CD4-positive, alpha-beta T cell (primary cell): ENCODE measurements around the gene CALN1. TPM values are rescaled to one million over a fixed set of nuclear protein-coding genes. Genes with fewer than 3 reads are reported as not detected.

Experiments used
- ATAC-seq: fragments of 200-7000 bp; cut with Tn5 transposase; one replicate; pipeline ENCODE4 v1.10.0; 2022; ENCODE audit warnings: mild to moderate bottlenecking; ENCODE audit not compliant: poor library complexity
- CTCF ChIA-PET: fragments of 350-600 bp; sonication (Branson Sonifier 250); formaldehyde crosslinking; loops from one replicate; lab custom pipeline; 2021; ENCODE audit warnings: antibody characterized with exemption, inconsistent platforms; lab: Charles Lee
- POLR2A ChIA-PET: fragments of 350-600 bp; sonication (Branson Sonifier 250); formaldehyde crosslinking; loops from one replicate; lab custom pipeline; 2021; ENCODE audit warnings: antibody characterized with exemption, inconsistent platforms; lab: Charles Lee
- DNase-seq, 14 experiments: peaks; one replicate each; pipeline ENCODE4 v3.0.0-alpha.2; 2013 to 2020; ENCODE audit warnings: mixed read lengths in 2 of 14
- H3K27ac ChIP-seq, 2 donors: one replicate each; pipeline versions ENCODE4 v1.5.1 to v1.7.0; 2013; ENCODE audit warnings: low read length in 2 of 2, low read depth in 1 of 2, mild to moderate bottlenecking in 1 of 2
- H3K27me3 ChIP-seq, 2 experiments: 1 replicate in 1 of 2; 2 replicates in 1 of 2; pipeline versions ENCODE4 v1.6.1 to v1.7.0; 2013; ENCODE audit warnings: low read length in 2 of 2, control low read depth in 1 of 2, mild to moderate bottlenecking in 1 of 2, moderate library complexity in 1 of 2; ENCODE audit not compliant: insufficient read depth in 2 of 2, control insufficient read depth in 1 of 2
- H3K36me3 ChIP-seq: one replicate; pipeline ENCODE4 v1.6.1; 2013; ENCODE audit warnings: low read length, control low read depth; ENCODE audit not compliant: insufficient read depth
- H3K4me1 ChIP-seq: one replicate; pipeline ENCODE4 v1.6.1; 2013; ENCODE audit warnings: low read length, control low read depth; ENCODE audit not compliant: insufficient read depth
- H3K4me3 ChIP-seq: one replicate; pipeline ENCODE4 v1.5.1; 2013; ENCODE audit warnings: mild to moderate bottlenecking, low read length, moderate library complexity
- H3K9me3 ChIP-seq, 2 experiments: 1 replicate in 1 of 2; 2 replicates in 1 of 2; pipeline versions ENCODE4 v1.6.1 to v1.7.0; 2013; ENCODE audit warnings: low read length in 2 of 2, mild to moderate bottlenecking in 2 of 2, control low read depth in 1 of 2, moderate library complexity in 1 of 2; ENCODE audit not compliant: control insufficient read depth in 1 of 2, insufficient read depth in 1 of 2
- H3K27ac Mint-ChIP-seq: one replicate; pipeline ENCODE4 v1.8.0; 2020; ENCODE audit warnings: mixed read lengths
- H3K27me3 Mint-ChIP-seq: one replicate; pipeline ENCODE4 v1.8.0; 2021; ENCODE audit warnings: mixed read lengths
- H3K36me3 Mint-ChIP-seq: one replicate; pipeline ENCODE4 v1.8.0; 2021; ENCODE audit warnings: low read depth, mixed read lengths
- H3K4me1 Mint-ChIP-seq: one replicate; pipeline ENCODE4 v1.8.0; 2021; ENCODE audit warnings: low read depth, mixed read lengths
- H3K4me3 Mint-ChIP-seq: one replicate; pipeline ENCODE4 v1.8.0; 2020; ENCODE audit warnings: mild to moderate bottlenecking, mixed read lengths
- H3K9me3 Mint-ChIP-seq: one replicate; pipeline ENCODE4 v1.8.0; 2020; ENCODE audit warnings: mixed read lengths
- intact Hi-C, 2 experiments: fragments of 100-400 bp; cut with DNase I in 1 of 2; cut with micrococcal nuclease in 1 of 2; formaldehyde crosslinking; loops; one replicate each; pipeline versions ENCODE4 v1.15.1 to v1.9.0; 2023 to 2025; cut with DNase I, micrococcal nuclease
- total RNA-seq, 174 experiments: library from RNA in 2 of 174; stranded (reverse) in 2 of 174; gene quantifications; one replicate each; pipeline ENCODE4 v1.2.3 and lab custom pipeline; 2021 to 2026
- TF ChIP-seq, protein P1 (sequence below): fragments of 200-600 bp; IDR thresholded peaks from one replicate; pipeline ENCODE4 v1.8.0; 2022; ENCODE audit warnings: antibody characterized with exemption, mild to moderate bottlenecking

CALN1 gene
- total RNA-seq, 2 experiments from 2014 or later: 0.06 TPM; not detected in 1

GRCh38 chr7:72183835-72184234 lies 228.3 kb downstream of the CALN1 start:
- no peak for ATAC-seq
- Histone ChIP-seq H3K4me3 (no peak overlapping the region), H3K9me3 (peaks cover 5 to 6% of the 10 kb centered on the region in 2 experiments), H3K27me3 (no peaks in the 10 kb centered on the region), H3K36me3 (no peaks in the 10 kb centered on the region), H3K4me1 (no peaks in the 10 kb centered on the region), H3K27ac (no peak overlapping the region)
- CTCF ChIA-PET: no interaction called here
- intact Hi-C loops: no loop called here
- POLR2A ChIA-PET: no interaction called here
- Mint-ChIP-seq H3K36me3 (no peaks in the 10 kb centered on the region), H3K4me3 (no peak overlapping the region), H3K9me3 (peaks cover 3% of the 10 kb centered on the region), H3K4me1 (no peaks in the 10 kb centered on the region), H3K27me3 (no peaks in the 10 kb centered on the region), H3K27ac (no peak overlapping the region)
- DNase-seq: no peak
- TF ChIP-seq, protein P1, sequence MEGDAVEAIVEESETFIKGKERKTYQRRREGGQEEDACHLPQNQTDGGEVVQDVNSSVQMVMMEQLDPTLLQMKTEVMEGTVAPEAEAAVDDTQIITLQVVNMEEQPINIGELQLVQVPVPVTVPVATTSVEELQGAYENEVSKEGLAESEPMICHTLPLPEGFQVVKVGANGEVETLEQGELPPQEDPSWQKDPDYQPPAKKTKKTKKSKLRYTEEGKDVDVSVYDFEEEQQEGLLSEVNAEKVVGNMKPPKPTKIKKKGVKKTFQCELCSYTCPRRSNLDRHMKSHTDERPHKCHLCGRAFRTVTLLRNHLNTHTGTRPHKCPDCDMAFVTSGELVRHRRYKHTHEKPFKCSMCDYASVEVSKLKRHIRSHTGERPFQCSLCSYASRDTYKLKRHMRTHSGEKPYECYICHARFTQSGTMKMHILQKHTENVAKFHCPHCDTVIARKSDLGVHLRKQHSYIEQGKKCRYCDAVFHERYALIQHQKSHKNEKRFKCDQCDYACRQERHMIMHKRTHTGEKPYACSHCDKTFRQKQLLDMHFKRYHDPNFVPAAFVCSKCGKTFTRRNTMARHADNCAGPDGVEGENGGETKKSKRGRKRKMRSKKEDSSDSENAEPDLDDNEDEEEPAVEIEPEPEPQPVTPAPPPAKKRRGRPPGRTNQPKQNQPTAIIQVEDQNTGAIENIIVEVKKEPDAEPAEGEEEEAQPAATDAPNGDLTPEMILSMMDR: no peak

DNA sequence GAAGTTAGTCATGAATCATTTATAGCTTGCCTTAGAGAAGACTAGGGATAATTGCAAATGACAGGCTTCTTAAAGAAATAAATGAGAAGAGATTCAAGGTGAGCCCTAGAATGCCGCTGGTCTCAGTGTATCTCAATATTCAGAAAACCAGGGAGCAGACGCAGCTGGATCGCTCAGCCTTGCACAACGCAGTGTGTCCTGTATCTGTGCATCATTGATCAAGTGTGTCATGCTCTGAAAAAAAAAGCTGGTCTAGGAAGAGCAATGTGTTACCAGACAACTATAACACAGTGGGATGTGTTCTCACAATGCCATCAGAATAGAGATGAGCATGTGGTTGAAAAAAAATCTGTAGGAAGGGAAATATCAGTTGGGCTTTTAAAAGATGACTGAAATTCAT lies 230.1 kb downstream of the CALN1 start:
- CTCF ChIA-PET: no interaction called here
- intact Hi-C loops: no loop called here
- ATAC-seq: no peak

GRCh38 chr7:72176875-72177274 lies 235.3 kb downstream of the CALN1 start:
- H3K9me3 Mint-ChIP-seq: peaks cover 13% of the 10 kb centered on the region
- POLR2A ChIA-PET: no interaction called here
- H3K36me3 Mint-ChIP-seq: no peaks in the 10 kb centered on the region

More for the DNA sequence above, 230.1 kb downstream of the CALN1 start:
- no peaks in the 10 kb centered on the region for H3K36me3 ChIP-seq
- no peaks in the 10 kb centered on the region for H3K4me1 ChIP-seq
- H3K27me3 ChIP-seq: no peaks in the 10 kb centered on the region
- Mint-ChIP-seq H3K4me3 (no peak overlapping the region), H3K36me3 (no peaks in the 10 kb centered on the region), H3K27me3 (no peaks in the 10 kb centered on the region), H3K27ac (no peak overlapping the region), H3K9me3 (peaks cover under 1% of the 10 kb centered on the region), H3K4me1 (no peaks in the 10 kb centered on the region)
- POLR2A ChIA-PET: no interaction called here
- H3K4me3 ChIP-seq: no peak overlapping the region
- TF ChIP-seq, protein P1: no peak
- H3K27ac ChIP-seq: no peak overlapping the region
- no peak for DNase-seq
- peaks cover 5 to 6% of the 10 kb centered on the region in 2 experiments for H3K9me3 ChIP-seq

More at GRCh38 chr7:72176875-72177274, 235.3 kb downstream of the CALN1 start:
- DNase-seq: no peak
- no peak for ATAC-seq
- H3K27ac ChIP-seq: no peak overlapping the region
- Mint-ChIP-seq H3K27ac (no peak overlapping the region), H3K4me3 (no peak overlapping the region), H3K4me1 (no peaks in the 10 kb centered on the region), H3K27me3 (no peaks in the 10 kb centered on the region)
- intact Hi-C loops: no loop called here
- H3K9me3 ChIP-seq: peaks cover 5 to 6% of the 10 kb centered on the region in 2 experiments
- no peaks in the 10 kb centered on the region for H3K27me3 ChIP-seq
- CTCF ChIA-PET: no interaction called here
- H3K4me3 ChIP-seq: no peak overlapping the region
- no peaks in the 10 kb centered on the region for H3K4me1 ChIP-seq
- TF ChIP-seq, protein P1: no peak
- H3K36me3 ChIP-seq: no peaks in the 10 kb centered on the region
